Measurements from ENCODE around the gene DNMBP. TPM values are rescaled to one million over a fixed set of nuclear protein-coding genes. Genes with fewer than 3 reads are reported as not detected.

The DNMBP gene
- total and polyA plus RNA-seq, 11 donors = 3.9 to 11.5 (median 6.6) TPM

DNA sequence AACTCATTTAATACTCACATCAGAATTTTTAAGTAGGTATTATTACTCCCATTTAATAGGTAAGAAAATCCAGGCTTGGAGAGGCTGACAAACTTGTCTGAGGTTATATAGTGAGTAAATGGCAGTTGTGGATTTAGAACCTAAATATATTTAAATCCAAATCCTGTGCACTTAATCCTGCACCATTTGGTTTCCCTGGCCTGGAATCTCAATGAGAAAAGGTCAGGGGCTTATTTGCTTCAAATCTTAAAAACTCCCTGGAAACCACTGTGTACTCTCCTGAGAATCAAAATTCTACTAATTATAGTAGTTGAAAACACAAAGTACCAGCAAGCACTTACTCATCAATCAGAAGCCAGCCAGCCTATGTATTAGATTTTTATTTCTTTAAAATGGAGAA is 97.7 kb downstream of the DNMBP start:
- Histone ChIP-seq H3K27ac (peak overlapping the region in 4 of 12 donors; percentile 26 to 44 (median 38)), H3K4me3 (no peak overlapping the region), H3K36me3 (peaks cover 0 to 24% (median 18%) of the 10 kb centered on the region in 9 donors), H3K9me3 (no peaks in the 10 kb centered on the region), H3K27me3 (no peaks in the 10 kb centered on the region), H3K4me1 (peaks cover 0 to 29% (median 16%) of the 10 kb centered on the region in 12 donors)
- ATAC-seq = no peak
- no peak for DNase-seq
- intact Hi-C loops (cut with DNase I) = loop anchor here in 4 of 10 donors (5.0 to 10.0 kb wide), 2 partner anchors 93 to 95 kb away; partner anchors contain the start of gene DNMBP (in 4 of the 4)
- TF ChIP-seq, protein P1, sequence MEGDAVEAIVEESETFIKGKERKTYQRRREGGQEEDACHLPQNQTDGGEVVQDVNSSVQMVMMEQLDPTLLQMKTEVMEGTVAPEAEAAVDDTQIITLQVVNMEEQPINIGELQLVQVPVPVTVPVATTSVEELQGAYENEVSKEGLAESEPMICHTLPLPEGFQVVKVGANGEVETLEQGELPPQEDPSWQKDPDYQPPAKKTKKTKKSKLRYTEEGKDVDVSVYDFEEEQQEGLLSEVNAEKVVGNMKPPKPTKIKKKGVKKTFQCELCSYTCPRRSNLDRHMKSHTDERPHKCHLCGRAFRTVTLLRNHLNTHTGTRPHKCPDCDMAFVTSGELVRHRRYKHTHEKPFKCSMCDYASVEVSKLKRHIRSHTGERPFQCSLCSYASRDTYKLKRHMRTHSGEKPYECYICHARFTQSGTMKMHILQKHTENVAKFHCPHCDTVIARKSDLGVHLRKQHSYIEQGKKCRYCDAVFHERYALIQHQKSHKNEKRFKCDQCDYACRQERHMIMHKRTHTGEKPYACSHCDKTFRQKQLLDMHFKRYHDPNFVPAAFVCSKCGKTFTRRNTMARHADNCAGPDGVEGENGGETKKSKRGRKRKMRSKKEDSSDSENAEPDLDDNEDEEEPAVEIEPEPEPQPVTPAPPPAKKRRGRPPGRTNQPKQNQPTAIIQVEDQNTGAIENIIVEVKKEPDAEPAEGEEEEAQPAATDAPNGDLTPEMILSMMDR (IDR thresholded peaks at IDR 0.05) = no peak
- TF ChIP-seq POLR2A (IDR thresholded peaks at IDR 0.05) = no peak

DNA sequence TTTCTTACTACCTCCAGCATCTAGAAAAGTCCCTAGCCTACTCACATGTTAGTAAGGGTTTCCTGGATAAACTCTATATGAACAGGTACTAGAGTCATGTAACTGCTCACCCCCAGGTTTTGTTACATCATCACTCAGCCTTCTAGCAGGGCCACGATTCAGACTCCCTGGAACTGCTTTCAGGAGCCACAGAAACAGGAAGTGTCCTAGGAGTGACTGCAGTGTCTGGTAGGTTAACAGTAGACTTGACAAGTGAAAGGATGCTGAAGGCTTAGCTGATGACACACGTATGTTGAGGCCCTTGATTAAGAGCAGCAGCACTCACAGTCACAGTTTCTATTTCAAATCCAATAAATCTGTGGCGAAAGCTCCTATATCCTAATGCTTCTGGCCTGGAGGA is 101.2 kb downstream of the DNMBP start:
- Histone ChIP-seq H3K9me3 (no peaks in the 10 kb centered on the region), H3K4me1 (peaks cover 0 to 20% (median 11%) of the 10 kb centered on the region in 12 donors), H3K4me3 (no peak overlapping the region), H3K27ac (no peak overlapping the region), H3K36me3 (peaks cover 0 to 55% (median 48%) of the 10 kb centered on the region in 9 donors), H3K27me3 (no peaks in the 10 kb centered on the region)
- DNase-seq (no peak), ATAC-seq (no peak)
- intact Hi-C loops (cut with DNase I) = loop anchor here in 3 of 10 donors (5.0 to 10.0 kb wide), 3 partner anchors 54 to 99 kb away; partner anchors contain the start of gene DNMBP (in 2 of the 3)
- 68 to 81% (median 73%) methylated on average over 3 of the region's 3 CpGs for WGBS, 4 donors
- no peak for TF ChIP-seq POLR2A (IDR thresholded peaks at IDR 0.05)
- TF ChIP-seq, protein P1 (IDR thresholded peaks at IDR 0.05) = no peak

DNA sequence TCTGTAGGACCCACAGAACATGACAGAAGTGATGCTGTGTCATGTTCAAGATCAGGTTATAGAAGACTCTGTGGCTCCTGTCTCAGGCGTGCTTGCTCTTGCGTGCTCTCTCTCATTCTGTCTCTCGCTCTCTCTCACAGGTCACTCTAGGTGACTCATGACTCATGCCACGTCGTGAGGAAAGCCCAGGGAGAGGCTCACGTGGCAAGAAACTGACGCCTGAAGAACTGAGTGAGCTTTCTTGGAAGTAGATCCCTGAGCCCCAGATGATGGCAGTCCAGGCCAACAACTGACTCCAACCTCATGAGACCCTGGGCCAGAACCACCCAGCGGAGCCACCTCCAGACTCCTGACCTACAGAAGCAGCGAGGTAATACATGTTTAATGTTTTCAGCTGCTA is 103.3 kb downstream of the DNMBP start:
- Histone ChIP-seq H3K9me3 (no peaks in the 10 kb centered on the region), H3K27me3 (no peaks in the 10 kb centered on the region), H3K4me3 (no peak overlapping the region), H3K36me3 (peaks cover 0 to 62% (median 53%) of the 10 kb centered on the region in 9 donors), H3K4me1 (no peaks in the 10 kb centered on the region), H3K27ac (no peak overlapping the region)
- 74 to 83% (median 78%) methylated on average over 9 of the region's 9 CpGs for WGBS, 4 donors
- intact Hi-C loops (cut with DNase I) = loop anchor here in 3 of 10 donors (5.0 to 10.0 kb wide), 3 partner anchors 52 to 101 kb away; partner anchors contain the start of gene DNMBP (in 2 of the 3)
- DNase-seq (peak in 3 of 5 donors; percentile 11 to 37 (median 37)), ATAC-seq (peak in 3 of 4 donors; percentile 58 to 89 (median 68))
- TF ChIP-seq POLR2A (IDR thresholded peaks at IDR 0.05) = no peak
- TF ChIP-seq, protein P1 (IDR thresholded peaks at IDR 0.05) = peak in 1 of 12 donors; percentile 16

DNA sequence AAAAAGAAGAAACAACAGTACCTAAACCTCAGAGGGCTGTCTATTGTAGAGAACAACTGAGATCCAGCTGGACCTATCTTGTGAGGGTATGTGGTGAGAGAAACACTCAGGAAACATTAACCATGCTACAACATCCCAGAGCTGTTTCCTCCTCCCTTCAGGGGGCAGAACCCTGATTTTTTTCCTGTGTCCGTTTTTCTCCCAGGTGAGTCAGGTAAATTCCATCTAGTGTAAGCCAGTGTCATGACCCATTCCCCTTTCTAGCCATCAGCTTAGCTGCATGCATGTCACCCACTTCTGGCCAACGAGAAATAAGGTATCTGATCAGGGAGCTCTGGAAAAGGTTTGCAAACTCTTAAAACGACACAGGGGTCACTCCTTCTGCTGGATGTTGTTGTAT is 103.8 kb downstream of the DNMBP start:
- Histone ChIP-seq H3K4me3 (no peak overlapping the region), H3K27ac (no peak overlapping the region), H3K27me3 (no peaks in the 10 kb centered on the region), H3K4me1 (no peaks in the 10 kb centered on the region), H3K9me3 (no peaks in the 10 kb centered on the region), H3K36me3 (peaks cover 0 to 67% (median 53%) of the 10 kb centered on the region in 9 donors)
- DNase-seq = no peak
- intact Hi-C loops (cut with DNase I) = loop anchor here in 3 of 10 donors (5.0 to 10.0 kb wide), 3 partner anchors 51 to 101 kb away; partner anchors contain the start of gene DNMBP (in 2 of the 3)
- TF ChIP-seq, protein P1 (IDR thresholded peaks at IDR 0.05) = no peak
- no peak for TF ChIP-seq POLR2A (IDR thresholded peaks at IDR 0.05)
- no peak for ATAC-seq
- WGBS, 4 donors = 86 to 95% (median 92%) methylated on average over 3 of the region's 3 CpGs
